Fibroblast of peridontal ligament (primary cell): Measurements from ENCODE around the gene RPL22.
A peak's percentile ranks its signal among the peaks of the same experiment; 100 is the strongest.
"Not testable (repeated sequence)": the region's sequence is repeated elsewhere in the genome, so short reads cannot be mapped to it uniquely, and the experiment has no call there.

Source experiments
- DNase-seq: peaks from one replicate; pipeline ENCODE4 v3.0.0-alpha.2; 2010; ENCODE audit errors: extremely low read depth

Gene RPL22

DNA sequence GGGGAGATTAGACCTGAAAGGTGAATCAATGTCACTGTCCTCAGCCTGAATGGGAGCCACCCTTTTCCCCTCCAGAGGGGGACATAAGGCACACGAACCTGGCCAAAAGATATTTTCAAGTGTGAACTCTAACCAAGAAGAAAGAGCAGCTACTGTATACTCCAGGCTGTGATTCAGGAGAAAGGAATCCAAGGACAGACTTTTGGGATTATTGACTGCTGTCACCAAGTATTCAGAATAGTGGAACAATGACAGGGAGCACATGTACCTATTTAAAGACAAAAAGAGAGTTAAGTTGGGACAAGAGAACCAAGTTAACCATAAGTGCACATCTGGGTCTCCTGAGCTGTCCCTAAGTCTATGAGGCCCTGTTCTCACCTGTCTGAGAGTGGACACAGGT lies 34.0 kb upstream of the RPL22 start:
- DNase-seq, result no peak

DNA sequence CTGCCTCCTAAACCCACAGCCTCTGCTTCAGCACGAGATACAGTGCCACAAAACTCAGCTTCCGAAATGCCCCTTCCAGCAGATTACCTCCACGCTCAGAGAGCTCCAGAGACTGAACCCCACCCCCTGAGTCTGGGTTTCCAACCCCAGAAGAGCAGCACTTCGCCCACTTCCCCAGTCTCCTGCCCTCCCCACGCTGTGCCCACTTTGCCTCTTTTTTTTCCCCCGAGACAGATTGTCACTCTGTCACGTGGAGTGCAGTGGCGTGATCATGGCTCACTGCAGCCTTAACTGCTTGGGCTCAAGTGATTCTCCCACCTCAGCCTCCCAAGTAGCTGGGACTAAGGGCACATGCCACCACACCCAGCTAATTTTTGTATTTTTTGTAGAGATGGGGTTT lies 26.3 kb upstream of the RPL22 start:
- no peak for DNase-seq

DNA sequence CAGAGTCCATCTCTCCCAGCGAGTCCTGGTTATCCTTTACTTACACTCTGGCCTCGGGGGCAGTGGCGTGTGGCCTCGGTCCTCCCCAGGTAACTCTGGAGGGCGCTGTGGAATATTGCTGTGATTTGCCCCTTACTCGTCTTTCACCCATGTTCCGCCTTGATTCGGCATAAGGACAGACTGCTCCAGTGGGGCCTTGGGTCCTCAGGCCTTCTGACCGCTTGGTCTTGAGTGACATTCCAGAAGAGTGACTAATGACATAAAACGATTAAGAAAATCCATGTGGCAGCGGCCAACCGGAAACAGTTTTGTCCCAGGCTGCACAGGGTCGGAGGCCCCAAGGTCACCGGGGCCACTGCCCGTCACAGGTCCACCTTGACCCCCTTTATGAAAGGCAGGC lies 25.3 kb upstream of the RPL22 start:
- no peak for DNase-seq

DNA sequence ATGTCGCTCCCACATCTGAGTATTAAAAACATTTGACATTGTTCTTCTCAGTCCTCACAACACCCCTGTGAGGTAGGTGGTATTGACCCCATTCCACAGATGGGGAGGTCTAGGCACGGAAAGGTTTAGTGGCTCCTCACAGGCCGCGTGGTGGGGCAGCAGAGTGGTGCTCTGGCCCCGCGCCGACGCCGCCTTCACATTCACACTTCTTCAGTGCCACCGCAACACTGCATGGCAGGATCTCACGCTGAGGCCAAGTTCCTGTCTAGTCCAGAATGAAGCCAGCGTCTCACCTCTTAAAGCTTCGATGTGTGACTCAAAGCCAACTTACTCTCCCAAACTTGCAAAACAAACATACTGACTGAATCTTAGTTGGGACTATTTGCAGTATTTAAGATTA lies 24.2 kb upstream of the RPL22 start:
- no peak for DNase-seq

DNA sequence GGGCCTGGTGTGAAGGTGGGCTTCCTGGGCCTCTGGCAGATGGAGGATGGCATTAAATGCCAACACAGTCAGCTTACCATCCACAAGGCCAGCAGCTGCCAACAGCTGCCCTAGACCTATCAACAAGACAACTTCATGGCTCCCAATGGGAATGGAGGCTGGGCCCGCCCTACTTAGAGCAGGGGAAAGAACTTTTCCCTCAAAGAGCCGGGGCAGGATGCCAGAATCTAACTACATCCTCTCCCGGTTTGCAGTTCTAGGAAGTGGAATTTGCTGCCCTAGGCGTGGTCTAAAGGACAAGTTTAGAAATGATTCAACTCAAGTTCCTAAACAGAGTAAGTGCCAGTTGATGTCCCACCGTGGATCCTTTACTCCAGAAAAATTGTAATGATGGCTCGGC lies 23.2 kb upstream of the RPL22 start:
- peak; percentile 74 for DNase-seq

DNA sequence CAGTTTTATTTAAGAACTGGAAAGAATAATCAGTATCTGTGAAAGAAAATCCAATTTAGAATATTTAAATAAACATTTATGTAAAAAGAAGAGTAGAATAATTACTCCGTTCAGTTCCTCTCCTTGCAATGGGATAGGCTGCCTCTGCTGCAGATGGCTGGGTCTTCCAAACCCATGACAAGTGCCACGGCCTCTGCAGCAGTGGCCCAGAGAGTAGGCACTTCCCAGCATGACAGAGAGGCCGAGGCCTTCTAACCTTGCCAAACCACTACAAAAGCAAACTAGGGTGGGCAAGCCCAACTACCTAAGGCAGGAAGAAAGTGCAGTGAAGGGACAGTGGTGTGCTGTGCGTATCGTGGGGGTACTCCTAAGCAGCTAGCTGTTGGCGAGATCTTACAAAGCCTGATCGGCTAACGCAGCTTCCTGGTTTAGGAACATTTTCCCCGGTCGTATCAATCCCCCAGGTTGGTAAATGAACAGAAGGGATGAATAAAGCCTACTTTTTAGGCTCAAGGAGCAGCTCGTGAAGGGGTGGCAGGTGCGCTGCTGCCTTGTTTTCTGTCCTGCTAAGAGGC lies 21.9 kb upstream of the RPL22 start:
- DNase-seq, result no peak

DNA sequence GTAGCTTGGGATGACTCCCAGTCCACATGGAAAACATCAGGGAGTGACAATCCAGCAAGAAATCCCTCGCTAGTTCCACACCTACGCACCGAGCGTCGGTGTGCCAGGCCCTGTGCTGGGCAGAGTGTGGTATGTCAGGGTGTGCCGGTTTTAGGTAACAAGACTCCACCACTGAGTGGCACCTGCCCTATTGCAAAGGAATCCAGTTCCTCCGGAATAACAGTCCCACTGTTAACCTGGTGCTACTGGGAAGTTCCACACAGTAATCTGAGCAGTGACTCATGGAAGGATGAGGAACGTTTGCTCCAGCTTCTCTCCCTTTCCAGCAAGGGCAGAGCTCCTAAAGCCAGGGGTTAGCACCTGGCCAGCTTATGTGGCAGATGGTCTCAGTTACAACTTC lies 20.8 kb upstream of the RPL22 start:
- no peak for DNase-seq

DNA sequence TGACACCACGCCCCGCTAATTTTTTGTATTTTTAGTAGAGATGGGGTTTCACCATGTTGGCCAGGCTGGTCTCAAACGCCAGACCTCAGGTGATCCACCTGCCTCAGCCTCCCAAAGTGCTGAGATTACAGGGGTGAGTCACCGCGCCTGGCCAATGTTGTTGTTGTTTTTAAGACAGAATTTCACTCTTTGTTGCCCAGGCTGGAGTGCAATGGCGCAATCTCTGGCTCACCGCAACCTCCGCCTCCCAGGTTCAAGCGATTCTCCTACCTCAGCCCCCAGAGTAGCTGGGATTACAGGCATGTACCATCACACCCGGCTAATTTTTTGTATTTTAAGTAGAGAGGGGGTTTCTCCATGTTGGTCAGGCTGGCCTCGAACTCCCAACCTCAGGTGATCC lies 20.2 kb upstream of the RPL22 start:
- DNase-seq, result not testable (repeated sequence)

DNA sequence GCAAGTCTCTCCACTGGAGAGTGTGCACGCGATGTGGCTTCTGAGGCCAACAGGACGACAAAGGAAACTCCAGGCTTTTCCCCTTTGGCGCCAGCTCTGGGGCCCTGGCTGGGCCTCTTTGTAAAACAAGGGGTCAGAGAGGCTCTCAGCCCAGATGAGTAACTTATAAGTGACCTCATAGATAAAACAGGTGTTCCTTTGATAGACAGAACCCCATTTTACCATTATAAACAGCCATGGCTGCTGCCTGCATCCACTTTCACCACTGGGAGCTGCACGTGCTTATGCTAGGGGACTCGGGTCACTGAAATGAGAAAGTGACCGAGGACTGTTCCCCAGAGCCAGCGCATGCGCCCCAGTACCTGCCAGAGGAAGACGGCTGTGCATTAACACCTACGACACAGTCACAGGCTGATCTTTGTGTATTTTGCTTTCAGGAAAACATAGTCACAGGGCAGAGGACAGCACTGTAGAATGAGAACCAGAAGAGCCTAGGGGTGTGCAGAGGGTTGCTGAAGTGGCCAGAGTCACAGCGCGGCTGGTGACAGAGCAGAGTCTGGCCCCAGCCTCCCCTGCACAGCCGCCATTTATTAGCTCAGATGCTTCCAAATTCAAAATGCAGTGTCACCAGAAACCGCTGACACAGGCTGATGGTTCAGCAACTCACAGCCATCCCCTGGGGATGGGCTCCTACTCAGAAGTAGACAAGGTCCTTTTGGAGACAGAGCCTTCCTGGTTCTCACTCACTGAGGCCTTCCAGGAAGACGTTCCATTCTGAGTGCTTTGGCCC lies 19.2 kb upstream of the RPL22 start:
- DNase-seq, result no peak

DNA sequence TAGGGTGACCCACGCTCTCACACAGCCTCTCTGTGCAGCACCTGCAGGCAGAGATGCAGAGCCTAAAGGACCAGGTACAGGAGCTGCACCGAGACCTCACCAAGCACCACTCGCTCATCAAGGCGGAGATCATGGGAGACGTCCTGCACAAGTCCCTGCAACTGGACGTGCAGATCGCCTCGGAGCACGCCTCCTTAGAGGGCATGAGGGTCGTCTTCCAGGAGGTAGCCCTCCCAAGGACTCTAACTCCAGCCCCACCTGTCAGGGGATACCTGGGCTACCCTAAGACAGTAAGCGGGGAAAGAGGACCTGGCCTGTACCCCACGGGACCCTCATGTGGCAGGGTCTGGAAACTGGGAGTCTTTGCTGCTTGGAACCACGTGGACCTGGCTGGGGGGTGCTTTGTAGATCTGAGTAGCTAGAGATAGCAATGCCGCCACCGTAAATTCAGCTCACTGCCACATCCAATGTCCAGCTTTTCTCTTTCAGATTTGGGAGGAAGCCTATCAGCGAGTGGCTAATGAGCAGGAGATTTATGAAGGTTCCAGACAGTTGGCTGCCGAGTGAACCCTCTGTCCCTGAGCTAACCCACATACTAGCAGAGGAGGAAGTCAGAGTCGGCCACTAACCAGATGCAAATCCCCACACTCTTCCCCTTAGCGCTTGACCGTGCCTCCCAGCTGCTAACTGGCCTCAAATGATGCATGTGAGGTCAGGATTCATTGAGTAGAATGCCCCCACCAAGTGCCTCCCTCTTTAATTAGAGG lies 13.0 kb upstream of the RPL22 start:
- no peak for DNase-seq

DNA sequence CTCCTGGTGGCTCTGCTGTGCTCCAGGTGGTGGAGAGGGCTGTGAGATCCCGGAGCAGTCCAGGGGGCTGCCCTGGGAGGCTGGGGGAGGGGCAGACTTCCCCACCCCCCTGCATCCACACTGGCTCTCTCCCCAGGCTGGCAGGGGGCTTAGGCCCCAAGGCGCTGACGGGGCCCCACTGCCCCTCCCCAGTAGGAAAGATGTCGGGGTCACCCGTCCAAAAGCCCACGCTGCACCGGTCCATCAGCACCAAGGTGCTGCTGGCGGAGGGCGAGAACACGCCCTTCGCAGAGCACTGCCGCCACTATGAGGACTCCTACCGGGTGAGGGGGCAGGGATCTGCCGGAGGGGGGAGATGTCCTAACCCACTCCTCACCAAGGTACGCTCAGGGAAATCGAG lies 12.3 kb upstream of the RPL22 start:
- no peak for DNase-seq

DNA sequence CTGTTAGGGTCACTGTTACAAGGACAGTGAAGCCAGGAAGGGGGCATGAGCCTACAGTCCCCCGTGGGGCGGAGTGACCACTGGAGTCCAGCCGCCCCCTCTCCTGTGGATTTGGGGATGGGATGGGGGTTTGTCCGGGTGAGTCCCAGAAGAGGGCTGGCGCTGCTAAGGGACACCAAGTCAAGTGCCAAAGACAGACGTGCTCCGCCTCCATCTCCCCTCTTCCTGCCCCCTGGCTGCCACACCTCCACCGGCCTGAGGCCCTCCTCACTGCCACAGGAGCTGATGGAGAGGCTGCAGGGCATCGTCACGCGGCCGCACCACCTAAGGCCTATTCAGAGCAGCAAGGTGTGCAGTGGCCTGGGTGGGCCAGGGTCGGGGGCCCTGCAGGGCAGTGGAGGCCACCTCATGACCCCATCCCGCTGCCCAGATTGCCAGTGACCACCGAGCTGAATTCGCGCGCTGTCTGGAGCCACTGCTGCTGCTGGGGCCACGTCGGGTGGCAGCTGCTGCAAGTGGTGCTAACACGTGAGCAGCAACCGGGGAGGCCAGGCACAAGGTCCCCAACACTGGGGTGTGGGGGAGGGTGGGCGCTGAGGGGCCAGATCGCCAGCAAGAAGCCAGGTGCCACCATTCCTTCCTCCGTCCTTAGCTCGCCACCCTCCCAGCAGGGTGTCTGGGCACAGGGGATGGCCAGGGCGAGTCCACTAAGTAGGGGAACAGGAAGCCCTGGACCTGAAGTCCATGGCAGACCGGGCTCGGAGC lies 11.4 kb upstream of the RPL22 start:
- DNase-seq, result no peak

DNA sequence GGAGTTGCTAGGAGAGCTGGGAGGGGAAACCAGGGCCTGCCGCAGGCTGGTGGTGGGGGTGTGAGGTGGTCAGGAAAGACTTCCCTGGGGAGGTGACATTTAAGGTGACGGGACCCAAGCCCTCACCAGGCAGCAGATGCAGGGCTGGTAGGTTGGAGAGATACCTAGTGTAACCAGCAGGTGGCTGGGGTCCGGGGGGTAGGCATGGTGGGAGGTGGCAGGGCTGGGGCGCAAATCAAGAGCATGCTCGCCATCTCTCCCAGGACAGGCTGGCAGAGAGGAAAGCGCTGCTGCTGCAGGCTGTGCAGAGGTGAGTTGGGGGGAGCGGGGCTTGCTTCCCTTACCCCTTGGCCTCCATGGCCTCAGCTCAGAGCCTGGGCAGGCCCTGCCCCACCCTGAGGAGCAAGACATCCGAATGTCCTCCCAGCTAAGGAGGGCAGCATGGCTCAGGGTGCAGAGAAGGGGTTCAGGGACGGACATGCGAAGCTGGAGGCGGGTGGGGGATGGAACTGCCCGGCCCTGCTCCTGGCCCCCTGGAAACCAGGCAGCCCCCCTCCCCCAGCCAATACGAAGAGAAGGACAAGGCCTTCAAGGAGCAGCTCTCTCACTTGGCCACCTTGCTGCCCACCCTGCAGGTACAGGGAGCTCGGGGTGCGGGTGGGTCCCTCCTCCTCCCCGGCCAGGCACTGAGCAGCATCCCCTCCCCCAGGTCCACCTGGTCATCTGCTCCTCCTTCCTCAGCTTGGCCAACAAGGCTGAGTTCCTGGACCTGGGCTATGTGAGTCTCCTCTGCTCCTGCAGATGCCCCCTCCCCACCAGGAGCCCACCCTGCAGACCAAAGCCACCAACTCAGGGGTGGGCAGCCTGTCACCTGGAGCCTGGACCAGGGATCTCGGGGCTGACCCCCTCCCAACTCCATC lies 10.5 kb upstream of the RPL22 start:
- no peak for DNase-seq

DNA sequence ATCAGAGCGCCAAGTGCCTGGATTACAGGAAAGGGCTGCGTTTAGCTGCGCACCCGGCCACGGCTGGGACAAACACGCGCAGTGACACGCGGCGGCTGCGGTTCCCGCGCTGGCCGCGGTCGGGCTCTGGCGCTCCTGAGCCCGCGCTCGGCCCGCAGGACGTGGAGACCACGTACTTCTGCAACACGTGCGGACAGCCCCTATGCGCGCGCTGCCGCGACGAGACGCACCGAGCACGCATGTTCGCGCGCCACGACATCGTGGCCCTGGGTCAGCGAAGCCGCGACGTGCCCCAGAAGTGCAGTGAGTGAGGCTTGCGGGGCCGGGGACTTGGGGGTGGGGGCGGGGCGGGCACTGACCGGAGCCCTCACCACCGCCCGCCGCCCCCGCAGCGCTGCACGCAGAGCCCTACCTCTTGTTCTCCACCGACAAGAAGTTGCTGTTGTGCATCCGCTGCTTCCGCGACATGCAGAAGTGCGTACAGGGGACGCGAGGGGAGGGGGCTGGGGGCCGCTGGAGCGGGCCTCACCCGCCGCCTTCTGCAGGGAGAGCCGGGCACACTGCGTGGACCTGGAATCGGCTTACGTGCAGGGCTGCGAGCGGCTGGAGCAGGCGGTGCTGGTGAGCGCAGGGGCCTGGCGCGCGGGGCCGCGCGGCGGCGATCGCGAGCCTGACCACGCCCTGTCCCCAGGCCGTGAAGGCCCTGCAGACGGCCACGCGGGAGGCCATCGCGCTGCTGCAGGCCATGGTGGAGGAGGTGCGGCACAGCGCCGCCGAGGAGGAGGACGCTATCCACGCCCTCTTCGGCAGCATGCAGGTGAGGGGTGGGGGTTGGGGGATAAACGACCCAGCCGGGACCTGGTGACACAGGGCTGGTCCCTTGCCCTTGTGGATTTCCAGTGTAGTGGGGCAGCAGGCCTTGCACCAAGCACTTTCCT lies 9.6 kb upstream of the RPL22 start:
- no peak for DNase-seq

DNA sequence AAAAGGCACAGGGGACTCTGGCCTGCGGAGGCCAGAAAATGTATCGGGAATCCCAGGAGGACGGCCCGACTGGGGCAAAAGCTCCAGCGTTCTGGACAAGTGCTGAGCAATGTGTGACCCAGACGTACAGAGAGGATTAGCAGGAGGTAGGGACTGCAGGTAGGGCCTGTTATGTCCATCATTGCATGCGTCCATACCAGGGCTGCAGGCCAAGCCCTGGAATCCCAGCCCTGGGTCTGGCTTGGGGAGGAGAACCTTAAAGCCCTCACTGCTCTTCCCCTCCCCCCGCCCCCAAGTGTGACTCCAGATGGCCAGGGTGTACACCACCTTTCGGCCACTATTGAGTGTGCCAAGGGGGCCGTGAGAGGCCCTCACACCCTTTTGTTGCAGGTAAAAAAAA lies 8.5 kb upstream of the RPL22 start:
- no peak for DNase-seq

DNA sequence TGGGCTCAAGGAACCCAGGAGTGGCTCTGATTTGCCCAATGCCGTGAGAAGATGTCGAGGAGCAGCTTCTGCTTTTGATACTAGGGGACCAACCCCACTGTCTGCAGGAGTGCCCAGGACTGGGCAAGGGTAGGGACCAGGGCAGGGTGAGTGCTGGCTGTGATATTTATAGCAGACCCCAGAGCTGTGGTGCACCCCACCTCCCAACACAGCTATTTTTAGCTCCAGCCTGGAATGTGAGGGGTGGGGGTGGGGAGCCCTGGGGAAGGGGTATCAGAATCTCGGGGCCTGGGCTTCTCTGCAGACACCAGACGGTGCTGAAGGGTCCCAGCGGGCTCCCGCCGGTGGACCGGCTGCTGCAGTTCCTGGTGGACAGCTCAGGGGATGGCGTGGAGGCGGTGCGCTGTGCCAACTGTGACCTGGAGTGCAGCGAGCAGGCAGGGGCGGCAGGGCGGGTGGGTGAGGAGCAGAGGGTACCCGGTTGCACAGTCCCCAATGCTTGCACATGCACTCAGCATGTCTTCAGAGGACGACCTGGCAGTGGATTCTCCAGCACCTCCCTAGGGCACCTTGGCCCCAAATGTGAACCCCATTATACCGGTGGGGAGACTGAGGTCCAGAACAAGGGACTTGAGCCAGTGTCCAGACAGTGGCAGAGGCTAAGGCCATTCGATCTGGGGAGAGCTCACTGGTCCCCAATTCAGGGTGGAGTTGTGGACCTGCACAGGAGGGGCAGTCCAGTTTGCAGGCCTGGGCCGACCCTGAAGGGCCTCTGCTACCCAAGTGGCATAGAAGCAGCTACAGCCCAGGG lies 7.9 kb upstream of the RPL22 start:
- no peak for DNase-seq

DNA sequence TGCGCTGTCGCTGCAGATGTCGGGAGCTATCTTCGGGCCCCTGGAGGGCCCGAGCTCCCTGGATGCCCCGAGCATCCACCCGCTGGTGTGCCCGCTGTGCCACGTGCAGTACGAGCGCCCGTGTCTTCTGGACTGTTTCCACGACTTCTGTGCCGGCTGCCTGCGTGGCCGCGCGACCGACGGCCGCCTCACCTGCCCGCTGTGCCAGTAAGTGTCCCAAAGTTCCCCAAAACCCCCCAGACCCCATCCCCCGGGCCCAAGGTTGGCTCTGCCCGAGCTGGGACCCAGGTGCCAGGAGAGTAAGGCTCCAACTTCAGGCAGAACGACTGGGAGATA lies 7.1 kb upstream of the RPL22 start:
- DNase-seq, result no peak

DNA sequence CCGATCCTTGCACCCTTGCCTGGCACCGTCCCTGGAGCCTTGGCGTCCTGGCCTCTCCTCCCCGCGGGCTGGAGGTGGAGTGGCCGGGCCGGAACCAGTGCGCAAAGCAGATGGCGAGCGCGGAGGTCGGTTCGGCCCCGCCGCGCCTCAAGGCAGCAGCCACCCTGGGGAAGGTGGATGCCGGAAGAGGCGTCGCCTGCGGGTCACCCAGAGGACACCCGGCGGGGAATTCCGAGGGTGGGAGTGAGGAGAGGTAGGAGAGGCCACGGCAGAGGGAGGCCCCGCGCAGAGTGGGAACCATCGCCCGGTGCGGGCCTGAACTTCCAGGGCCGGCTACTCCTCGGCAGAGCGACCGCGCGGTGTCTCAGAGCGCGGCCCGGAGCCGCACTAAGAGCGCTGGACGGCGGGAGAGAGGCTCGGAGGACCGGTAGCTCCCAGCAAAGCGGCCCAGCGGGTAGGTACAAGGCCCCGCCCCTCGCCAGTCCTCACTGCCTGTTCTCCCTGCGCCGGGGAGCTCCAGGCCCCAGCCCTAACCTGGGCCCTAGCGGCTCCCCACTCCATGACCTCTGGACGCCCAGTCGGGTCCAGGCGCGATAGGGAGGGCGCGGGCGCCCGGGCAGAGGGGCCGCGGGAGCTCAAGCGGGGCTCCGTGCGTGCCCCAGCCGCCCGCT lies 6.6 kb upstream of the RPL22 start, which contains the start of gene RNF207:
Gene RNF207 (plus strand): TSS at position 271 of the 671 bp plus-strand sequence. CDS start 417 bp downstream, outside the sequence.
- peak; percentile 30 for DNase-seq

DNA sequence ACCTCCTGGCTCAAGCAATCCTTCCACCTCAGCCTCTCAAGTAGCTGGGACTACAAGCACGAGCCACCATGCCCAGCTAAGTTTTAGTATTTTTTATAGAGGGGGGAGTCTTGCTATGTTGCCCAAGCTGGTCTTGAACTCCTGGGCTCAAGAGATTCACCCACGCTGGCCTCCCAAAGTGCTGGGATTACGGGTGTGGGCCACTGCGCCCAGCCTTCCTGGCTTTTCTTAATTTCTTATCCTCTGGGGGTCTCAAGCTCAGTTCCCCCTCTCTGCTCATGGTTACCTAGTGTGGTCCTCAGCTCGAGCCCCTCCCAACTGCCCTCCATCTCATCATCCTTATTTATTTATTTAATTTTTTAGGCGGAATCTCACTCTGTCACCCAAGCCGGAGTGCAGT lies 2.9 kb upstream of the RPL22 start:
- DNase-seq, result no peak
